OCI-LY7 (cell line): Measurements from ENCODE around the gene PREP. TPM values are rescaled to one million over a fixed set of nuclear protein-coding genes. Genes with fewer than 3 reads are reported as not detected.

Source experiments
- BruUV-seq: library from RNA; stranded (reverse); fragments of 400-500 nt; replicated peaks from 2 replicates; lab custom pipeline; 2021; lab: Mats Ljungman, UMichigan
- CTCF ChIA-PET: fragments of 300-600 bp; sonication (Branson Sonifier 250); formaldehyde crosslinking; loops from one replicate; lab custom pipeline; 2022; ENCODE audit warnings: antibody characterized with exemption; ENCODE audit not compliant: unreplicated experiment; lab: Charles Lee
- POLR2A ChIA-PET: fragments of 300-600 bp; sonication (Branson Sonifier 250); formaldehyde crosslinking; loops from one replicate; lab custom pipeline; 2022; ENCODE audit warnings: antibody characterized with exemption; lab: Charles Lee
- DNase-seq: peaks from one replicate; pipeline ENCODE4 v3.0.0-alpha.2; 2015; ENCODE audit warnings: low spot score
- H2AFZ ChIP-seq: fragments of 200-600 bp; sonication (generic), shearing (Covaris generic); 2 replicates; pipeline ENCODE4 v1.6.1; 2014; ENCODE audit warnings: mild to moderate bottlenecking, antibody characterized with exemption, low read length, moderate library complexity
- H3K27ac ChIP-seq: fragments of 200-600 bp; sonication (generic); 2 replicates; pipeline ENCODE4 v1.5.1; 2014; ENCODE audit warnings: mixed run types, low read depth, mild to moderate bottlenecking, moderate library complexity, low read length, inconsistent platforms; ENCODE audit not compliant: poor library complexity, severe bottlenecking
- H3K36me3 ChIP-seq: fragments of 200-600 bp; sonication (generic); 2 replicates; pipeline ENCODE4 v1.6.1; 2014; ENCODE audit warnings: mild to moderate bottlenecking, antibody characterized with exemption, low read length, moderate library complexity, mixed read lengths; ENCODE audit not compliant: insufficient read depth
- H3K4me1 ChIP-seq: fragments of 200-600 bp; sonication (generic); 2 replicates; pipeline ENCODE4 v1.5.1; 2014; ENCODE audit warnings: mild to moderate bottlenecking, low read length; ENCODE audit not compliant: insufficient read depth, poor library complexity, severe bottlenecking
- H3K4me2 ChIP-seq: fragments of 200-600 bp; sonication (generic); 2 replicates; pipeline ENCODE4 v1.6.1; 2014; ENCODE audit warnings: mild to moderate bottlenecking, low read length
- H3K4me3 ChIP-seq: fragments of 200-600 bp; sonication (generic); 2 replicates; pipeline ENCODE4 v1.5.1; 2014; ENCODE audit warnings: mild to moderate bottlenecking, low read depth, low read length; ENCODE audit not compliant: poor library complexity, severe bottlenecking
- H3K79me2 ChIP-seq: fragments of 200-600 bp; sonication (generic); 2 replicates; pipeline ENCODE4 v1.6.1; 2016; ENCODE audit warnings: low read depth, mild to moderate bottlenecking, low read length, moderate library complexity, mixed read lengths; ENCODE audit not compliant: insufficient read depth
- H3K9me2 ChIP-seq: fragments of 200-600 bp; sonication (generic); 2 replicates; pipeline ENCODE4 v1.6.1; 2016; ENCODE audit warnings: mild to moderate bottlenecking, low read length, mixed read lengths; ENCODE audit not compliant: insufficient read depth
- H3K9me3 ChIP-seq: fragments of 200-600 bp; sonication (generic); 2 replicates; pipeline ENCODE4 v1.6.1; 2014; ENCODE audit warnings: mild to moderate bottlenecking, mixed run types, low read length, mixed read lengths
- H4K20me1 ChIP-seq: fragments of 200-600 bp; sonication (generic); 2 replicates; pipeline ENCODE4 v1.6.1; 2014; ENCODE audit warnings: mild to moderate bottlenecking, antibody characterized with exemption, low read length, moderate library complexity, mixed read lengths; ENCODE audit not compliant: insufficient read depth
- EZH2phosphoT487 ChIP-seq: fragments of 200-600 bp; sonication (generic); IDR thresholded peaks from 2 replicates; pipeline ENCODE4 v1.6.1; 2018; ENCODE audit warnings: low read depth, borderline replicate concordance, mild to moderate bottlenecking, mixed run types, antibody characterized with exemption, low read length, moderate library complexity, mixed read lengths
- intact Hi-C: fragments of 100-400 bp; cut with micrococcal nuclease; formaldehyde crosslinking; loops from one replicate; pipeline ENCODE4 v1.10.0; 2022; ENCODE audit not compliant: unreplicated experiment
- total RNA-seq, 2 experiments: library from RNA; depleted of rRNA in 1 of 2; stranded (reverse); fragments of >200 nt in 1 of 2; shearing (Covaris generic) in 1 of 2; gene quantifications; 2 replicates each; pipeline ENCODE4 v1.2.3, GENCODE V29; 2014 to 2022
- TF ChIP-seq, protein P1 (sequence below): fragments of 200-600 bp; sonication (generic); conservative IDR thresholded peaks from 2 replicates; pipeline ENCODE4 v1.5.1; 2014; ENCODE audit warnings: mild to moderate bottlenecking, antibody characterized with exemption, low read length, moderate library complexity, mixed read lengths

PREP gene
- total RNA-seq, 2 experiments from 2014 or later = 10.4 to 27.0 TPM

GRCh38 chr6:105384004-105384403 is 18.9 kb downstream of the PREP start:
- TF ChIP-seq, protein P1, sequence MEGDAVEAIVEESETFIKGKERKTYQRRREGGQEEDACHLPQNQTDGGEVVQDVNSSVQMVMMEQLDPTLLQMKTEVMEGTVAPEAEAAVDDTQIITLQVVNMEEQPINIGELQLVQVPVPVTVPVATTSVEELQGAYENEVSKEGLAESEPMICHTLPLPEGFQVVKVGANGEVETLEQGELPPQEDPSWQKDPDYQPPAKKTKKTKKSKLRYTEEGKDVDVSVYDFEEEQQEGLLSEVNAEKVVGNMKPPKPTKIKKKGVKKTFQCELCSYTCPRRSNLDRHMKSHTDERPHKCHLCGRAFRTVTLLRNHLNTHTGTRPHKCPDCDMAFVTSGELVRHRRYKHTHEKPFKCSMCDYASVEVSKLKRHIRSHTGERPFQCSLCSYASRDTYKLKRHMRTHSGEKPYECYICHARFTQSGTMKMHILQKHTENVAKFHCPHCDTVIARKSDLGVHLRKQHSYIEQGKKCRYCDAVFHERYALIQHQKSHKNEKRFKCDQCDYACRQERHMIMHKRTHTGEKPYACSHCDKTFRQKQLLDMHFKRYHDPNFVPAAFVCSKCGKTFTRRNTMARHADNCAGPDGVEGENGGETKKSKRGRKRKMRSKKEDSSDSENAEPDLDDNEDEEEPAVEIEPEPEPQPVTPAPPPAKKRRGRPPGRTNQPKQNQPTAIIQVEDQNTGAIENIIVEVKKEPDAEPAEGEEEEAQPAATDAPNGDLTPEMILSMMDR = no peak
- no peak for TF ChIP-seq EZH2phosphoT487
- no peak for DNase-seq
- peaks cover 11% of the 10 kb centered on the region; the same call in 1 of the 2 replicates for H3K36me3 ChIP-seq
- no peak overlapping the region for H2AFZ ChIP-seq
- H3K4me3 ChIP-seq = no peak overlapping the region
- H3K79me2 ChIP-seq = no peaks in the 10 kb centered on the region
- H3K4me1 ChIP-seq = no peaks in the 10 kb centered on the region
- CTCF ChIA-PET = no interaction called here
- no peaks in the 10 kb centered on the region for H3K9me2 ChIP-seq
- no peaks in the 10 kb centered on the region for H3K9me3 ChIP-seq
- H3K4me2 ChIP-seq = no peak overlapping the region
- intact Hi-C loops = no loop called here
- no TSS peak for BruUV-seq
- H3K27ac ChIP-seq = no peak overlapping the region
- H4K20me1 ChIP-seq = peaks cover 6% of the 10 kb centered on the region; the same call in 1 of the 2 replicates
- POLR2A ChIA-PET = no interaction called here

GRCh38 chr6:105382958-105383357 is 19.9 kb downstream of the PREP start:
- H3K9me3 ChIP-seq = no peaks in the 10 kb centered on the region
- H3K4me3 ChIP-seq = no peak overlapping the region
- no peak overlapping the region for H2AFZ ChIP-seq
- no peaks in the 10 kb centered on the region for H3K79me2 ChIP-seq
- peaks cover 6% of the 10 kb centered on the region; the same call in 1 of the 2 replicates for H4K20me1 ChIP-seq
- no TSS peak for BruUV-seq
- intact Hi-C loops = no loop called here
- ChIA-PET POLR2A (interaction anchor here (0.6 kb wide), 1 partner anchor 77 kb away, joined by 4 read pairs; no protein-coding TSS in a partner anchor), CTCF (interaction anchor here (0.8 kb wide), 1 partner anchor 20 kb away, joined by 3 read pairs; the partner anchor contains the start of gene PREP)
- TF ChIP-seq EZH2phosphoT487 = no peak
- TF ChIP-seq, protein P1 = no peak
- H3K4me1 ChIP-seq = no peaks in the 10 kb centered on the region
- H3K27ac ChIP-seq = no peak overlapping the region
- no peak overlapping the region for H3K4me2 ChIP-seq
- no peaks in the 10 kb centered on the region for H3K9me2 ChIP-seq
- DNase-seq = no peak
- peaks cover 11% of the 10 kb centered on the region; the same call in 1 of the 2 replicates for H3K36me3 ChIP-seq

DNA sequence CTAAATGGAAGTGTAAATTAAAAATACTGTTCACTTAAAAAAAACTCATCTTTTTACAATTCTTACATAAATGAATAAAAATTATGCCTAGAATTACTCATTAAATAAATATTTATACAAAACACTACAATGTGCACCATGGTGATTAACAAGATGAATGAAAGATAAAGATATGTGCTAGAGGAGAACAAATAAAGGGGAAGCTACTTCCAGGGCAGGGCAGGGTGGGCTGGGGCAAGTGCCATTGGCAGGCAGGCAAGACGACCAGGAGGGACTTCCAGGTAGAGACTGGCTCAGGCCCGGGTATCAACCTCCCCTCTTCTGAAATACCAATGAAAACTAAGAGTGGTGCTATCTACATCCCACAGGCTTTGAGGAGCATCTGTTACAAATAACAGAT is 20.4 kb downstream of the PREP start:
- H2AFZ ChIP-seq = no peak overlapping the region
- no peak for DNase-seq
- TF ChIP-seq EZH2phosphoT487 = no peak
- TF ChIP-seq, protein P1 = no peak
- H3K9me3 ChIP-seq = no peaks in the 10 kb centered on the region
- BruUV-seq = no TSS peak
- no peak overlapping the region for H3K4me3 ChIP-seq
- H4K20me1 ChIP-seq = peaks cover 6% of the 10 kb centered on the region; the same call in 1 of the 2 replicates
- POLR2A ChIA-PET = interaction anchor here (0.6 to 2.5 kb wide), 4 partner anchors 11 to 77 kb away, joined by 3 to 21 read pairs (median 4); no protein-coding TSS in a partner anchor
- H3K27ac ChIP-seq = no peak overlapping the region
- no peaks in the 10 kb centered on the region for H3K9me2 ChIP-seq
- intact Hi-C loops = no loop called here
- H3K36me3 ChIP-seq = peaks cover 11% of the 10 kb centered on the region; the same call in 1 of the 2 replicates
- no peak overlapping the region for H3K4me2 ChIP-seq
- no peaks in the 10 kb centered on the region for H3K4me1 ChIP-seq
- H3K79me2 ChIP-seq = no peaks in the 10 kb centered on the region
- CTCF ChIA-PET = interaction anchor here (0.8 kb wide), 1 partner anchor 20 kb away, joined by 3 read pairs; the partner anchor contains the start of gene PREP
